Mononuclear cell (primary cell): Measurements from ENCODE around the gene SRPK2. TPM values are rescaled to one million over a fixed set of nuclear protein-coding genes. Genes with fewer than 3 reads are reported as not detected.
A peak's percentile ranks its signal among the peaks of the same experiment; 100 is the strongest.
"Not testable (repeated sequence)": the region's sequence is repeated elsewhere in the genome, so short reads cannot be mapped to it uniquely, and the experiment has no call there.

Experiments used
- H3K27me3 ChIP-seq: 2 replicates; pipeline ENCODE4 v1.6.0; 2011; ENCODE audit warnings: low read length, control low read depth; ENCODE audit not compliant: insufficient read depth
- H3K4me1 ChIP-seq: 2 replicates; pipeline ENCODE4 v1.5.1; 2011; ENCODE audit warnings: mild to moderate bottlenecking, low read length, control low read depth; ENCODE audit not compliant: insufficient read depth
- H3K4me3 ChIP-seq: 2 replicates; pipeline ENCODE4 v1.5.1; 2011; ENCODE audit warnings: mild to moderate bottlenecking, low read length, moderate library complexity
- H3K9me3 ChIP-seq: 2 replicates; pipeline ENCODE4 v1.5.1; 2011; ENCODE audit warnings: low read depth, mild to moderate bottlenecking, control low read depth, low read length
- total RNA-seq: library from RNA; depleted of rRNA; stranded (reverse); fragments of >200 nt; gene quantifications from one replicate; pipeline ENCODE4 v1.2.3, GENCODE V29; 2012

SRPK2 gene
- 41.9 TPM for total RNA-seq

GRCh38 chr7:105388356-105389087 lies at the start of gene SRPK2:
Gene SRPK2, minus strand, starts transcription at chr7:105388921.
- Histone ChIP-seq H3K4me3 (peak within 1 kb of the TSS; percentile 80), H3K9me3 (no peaks in the 10 kb centered on the region), H3K4me1 (peaks cover 9% of the 10 kb centered on the region), H3K27me3 (no peaks in the 10 kb centered on the region)

GRCh38 chr7:105438254-105438653 lies 49.5 kb upstream of the SRPK2 start:
- H3K9me3 ChIP-seq: no peaks in the 10 kb centered on the region
- H3K4me3 ChIP-seq: no peak overlapping the region

DNA sequence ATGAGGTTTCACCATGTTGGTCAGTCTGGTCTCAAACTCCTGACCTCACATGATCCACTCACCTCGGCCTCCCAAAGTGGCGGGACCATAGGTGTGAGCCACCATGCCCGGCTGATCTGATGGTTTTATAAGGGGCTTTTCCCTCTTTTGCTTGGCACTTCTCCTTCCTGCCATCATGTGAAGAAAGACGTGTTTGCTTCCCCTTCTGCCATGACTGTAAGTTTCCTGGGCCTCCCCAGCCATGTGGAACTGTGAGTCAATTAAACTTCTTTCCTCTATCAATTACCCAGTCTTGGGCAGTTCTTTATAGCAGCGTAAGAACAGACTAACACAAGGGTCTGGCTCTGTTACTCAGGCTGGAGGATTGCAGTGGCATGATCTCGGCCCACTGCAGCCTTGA lies 48.6 kb upstream of the SRPK2 start:
- not testable (repeated sequence) for H3K27me3 ChIP-seq

More at GRCh38 chr7:105438254-105438653, 49.5 kb upstream of the SRPK2 start:
- Histone ChIP-seq H3K27me3 (no peaks in the 10 kb centered on the region), H3K4me1 (no peaks in the 10 kb centered on the region)

GRCh38 chr7:105429746-105430612 lies 41.3 kb upstream of the SRPK2 start:
- no peak overlapping the region for H3K4me3 ChIP-seq

More for the DNA sequence above, 48.6 kb upstream of the SRPK2 start:
- not testable (repeated sequence) for H3K9me3 ChIP-seq, H3K4me3 ChIP-seq, H3K4me1 ChIP-seq

GRCh38 chr7:105426606-105427146 lies 38.0 kb upstream of the SRPK2 start:
- Histone ChIP-seq H3K4me3 (no peak overlapping the region), H3K4me1 (no peaks in the 10 kb centered on the region), H3K27me3 (no peaks in the 10 kb centered on the region), H3K9me3 (no peaks in the 10 kb centered on the region)

More at GRCh38 chr7:105429746-105430612, 41.3 kb upstream of the SRPK2 start:
- Histone ChIP-seq H3K9me3 (no peaks in the 10 kb centered on the region), H3K4me1 (no peaks in the 10 kb centered on the region), H3K27me3 (no peaks in the 10 kb centered on the region)

- Histone ChIP-seq H3K4me1 (no peaks in the 10 kb centered on the region), H3K27me3 (no peaks in the 10 kb centered on the region), H3K9me3 (no peaks in the 10 kb centered on the region), H3K4me3 (no peak overlapping the region)
Measured at GRCh38 chr7:105423987-105424386, 35.3 kb upstream of the SRPK2 start.

DNA sequence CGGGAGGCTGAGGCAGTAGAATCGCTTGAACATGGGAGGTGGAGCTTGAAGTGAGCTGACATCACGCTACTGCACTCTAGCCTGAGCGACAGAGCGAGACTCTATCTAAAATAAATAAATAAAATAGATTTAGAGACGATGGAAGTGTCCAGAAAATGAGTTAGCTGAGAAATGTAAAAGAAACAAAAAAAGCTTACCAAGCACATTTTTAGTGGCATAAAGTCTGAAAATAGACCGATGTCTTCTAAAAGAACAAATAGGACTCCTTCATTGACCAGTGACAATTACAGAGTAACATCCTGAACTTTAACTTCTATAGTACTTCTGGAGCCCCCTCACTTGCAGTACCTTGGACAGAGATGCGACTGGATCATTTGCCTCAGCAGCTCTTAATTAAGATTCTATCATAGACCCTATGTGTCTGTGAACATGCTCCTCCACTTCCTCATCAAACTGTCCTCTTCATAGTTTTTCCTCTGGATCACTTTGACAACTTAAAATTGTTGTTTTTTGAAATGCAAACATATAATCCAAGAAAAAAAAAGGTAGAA lies 25.2 kb upstream of the SRPK2 start:
- Histone ChIP-seq H3K27me3 (no peaks in the 10 kb centered on the region), H3K4me3 (no peak overlapping the region), H3K4me1 (no peaks in the 10 kb centered on the region), H3K9me3 (no peaks in the 10 kb centered on the region)

- not testable (repeated sequence) for H3K4me3 ChIP-seq, H3K27me3 ChIP-seq, H3K9me3 ChIP-seq, H3K4me1 ChIP-seq
Measured at GRCh38 chr7:105410774-105411173, 22.1 kb upstream of the SRPK2 start.

GRCh38 chr7:105409775-105410174 lies 21.1 kb upstream of the SRPK2 start:
- not testable (repeated sequence) for H3K9me3 ChIP-seq, H3K4me1 ChIP-seq, H3K27me3 ChIP-seq, H3K4me3 ChIP-seq

DNA sequence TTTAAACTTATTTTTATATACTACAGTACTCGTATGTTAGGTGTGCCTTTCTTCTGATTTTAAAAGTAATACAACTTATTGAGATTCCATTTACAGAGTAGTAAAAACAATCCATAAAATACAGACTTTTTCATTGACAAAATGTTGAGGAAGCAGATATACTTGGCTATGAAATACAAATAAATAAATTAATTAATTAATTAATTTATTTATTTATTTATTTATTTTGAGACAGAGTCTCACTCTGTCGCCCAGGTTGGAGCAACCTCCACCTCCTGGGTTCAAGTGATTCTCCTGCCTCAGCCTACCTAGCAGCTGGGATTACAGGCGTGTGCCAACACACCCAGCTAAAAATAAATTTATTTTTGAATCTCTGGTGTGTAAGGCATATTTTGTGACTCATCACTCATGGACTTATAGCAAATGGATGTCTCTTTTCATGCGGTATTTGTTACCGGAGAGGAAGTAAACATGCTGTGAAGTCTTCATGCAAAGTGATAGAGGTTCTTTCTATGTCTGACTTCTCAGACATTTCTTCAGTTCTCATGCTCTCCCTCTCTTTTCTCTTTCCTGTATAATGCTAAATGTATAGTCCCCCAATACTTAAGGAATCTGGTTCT lies 20.2 kb upstream of the SRPK2 start:
- Histone ChIP-seq H3K4me1 (no peaks in the 10 kb centered on the region), H3K27me3 (no peaks in the 10 kb centered on the region), H3K9me3 (no peaks in the 10 kb centered on the region), H3K4me3 (no peak overlapping the region)

GRCh38 chr7:105403128-105403527 lies 14.4 kb upstream of the SRPK2 start:
- Histone ChIP-seq H3K9me3 (no peaks in the 10 kb centered on the region), H3K4me3 (no peak overlapping the region), H3K27me3 (no peaks in the 10 kb centered on the region), H3K4me1 (peaks cover 6% of the 10 kb centered on the region)

DNA sequence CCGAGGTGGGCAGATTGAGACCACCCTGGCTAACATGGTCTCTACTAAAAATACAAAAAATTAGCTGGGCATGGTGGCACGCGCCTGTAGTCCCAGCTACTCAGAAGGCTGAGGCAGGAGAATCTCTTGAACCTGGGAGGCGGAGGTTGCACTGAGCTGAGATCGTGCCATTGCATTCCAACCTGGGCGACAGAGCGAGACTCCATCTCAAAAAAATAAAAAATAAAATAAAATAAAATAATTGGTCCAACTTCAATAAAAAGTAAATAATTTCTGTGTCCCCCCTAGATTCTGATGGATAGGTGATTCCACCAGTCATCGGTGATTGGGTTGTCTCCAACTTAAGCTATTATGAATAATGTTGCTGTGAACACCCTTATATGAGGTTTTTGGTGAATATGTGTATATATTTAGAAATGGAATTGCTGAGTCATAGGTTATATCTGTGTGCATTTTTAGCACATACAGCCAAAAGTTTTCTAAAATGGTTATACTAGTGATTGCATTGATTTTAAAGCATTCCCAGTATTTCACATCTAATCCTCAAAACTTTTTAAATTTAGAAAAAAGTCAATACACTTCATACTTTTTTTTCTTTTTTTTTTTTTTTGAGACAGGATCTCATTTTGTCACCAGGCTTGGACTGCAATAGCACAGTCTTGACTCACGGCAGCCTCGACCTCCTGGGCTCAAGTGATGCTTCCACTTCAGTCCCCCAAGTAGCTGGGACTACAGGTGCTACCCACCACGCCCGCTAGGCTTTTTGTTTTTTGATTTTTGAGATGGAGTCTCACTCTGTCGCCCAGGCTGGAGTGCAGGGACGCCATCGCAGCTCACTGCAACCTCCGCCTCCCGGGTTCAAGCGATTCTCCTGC lies 13.7 kb upstream of the SRPK2 start:
- no peaks in the 10 kb centered on the region for H3K27me3 ChIP-seq
- H3K9me3 ChIP-seq: no peaks in the 10 kb centered on the region
- peaks cover 6% of the 10 kb centered on the region for H3K4me1 ChIP-seq
- no peak overlapping the region for H3K4me3 ChIP-seq

DNA sequence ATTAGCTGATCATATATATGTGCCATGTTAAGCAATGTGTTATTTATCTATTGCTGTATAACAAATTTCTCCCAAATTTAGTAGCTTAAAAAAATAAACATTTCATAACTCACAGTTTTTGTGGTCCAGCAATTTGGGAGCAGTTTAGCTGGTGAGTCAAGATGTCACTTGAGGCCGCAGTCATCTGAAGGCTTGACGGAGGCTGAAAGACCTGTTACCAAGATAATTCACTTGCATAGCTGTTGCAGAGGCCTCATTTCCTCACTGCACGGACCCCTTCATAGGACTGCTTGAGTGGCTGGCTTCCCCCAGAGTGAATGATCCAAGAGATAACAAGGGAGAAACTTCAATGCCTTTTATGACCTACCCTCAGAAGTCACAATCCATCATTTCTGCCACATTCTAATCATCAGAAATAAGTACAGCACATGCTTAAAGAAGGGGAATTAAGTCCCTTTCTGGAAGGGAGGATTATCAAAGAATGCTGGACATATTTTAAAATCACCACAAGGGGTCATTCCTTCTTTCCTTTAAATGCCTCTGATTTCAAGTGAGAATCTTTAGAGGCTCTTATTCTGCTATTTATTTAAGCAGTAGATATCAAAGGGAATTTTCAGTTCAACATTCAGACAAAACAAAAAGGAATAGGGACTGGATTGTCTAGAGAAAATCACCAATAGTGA lies 10.5 kb upstream of the SRPK2 start:
- no peak overlapping the region for H3K4me3 ChIP-seq
- H3K4me1 ChIP-seq: peaks cover 6% of the 10 kb centered on the region
- H3K9me3 ChIP-seq: no peaks in the 10 kb centered on the region
- H3K27me3 ChIP-seq: no peaks in the 10 kb centered on the region

DNA sequence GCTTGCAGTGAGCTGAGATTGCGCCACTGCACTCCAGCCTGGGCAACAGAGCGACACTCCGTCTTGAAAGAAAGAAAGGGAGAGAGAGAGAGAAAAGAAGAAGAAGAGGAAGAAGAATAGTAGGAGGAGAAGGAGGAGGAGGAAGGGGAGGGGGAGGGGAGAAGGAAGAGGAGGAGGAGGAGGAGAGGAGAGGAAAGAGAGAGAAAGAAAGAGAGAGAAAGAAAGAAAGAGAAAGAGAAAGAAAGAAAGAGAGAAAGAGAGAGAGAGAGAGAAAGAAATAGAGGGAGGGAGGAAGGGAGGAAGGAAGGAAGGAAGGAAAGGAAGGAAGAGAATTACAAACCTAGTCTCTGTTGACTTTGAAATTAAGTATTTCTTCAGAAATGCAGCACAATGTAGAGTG lies 7.8 kb upstream of the SRPK2 start:
- Histone ChIP-seq H3K4me1 (peaks cover 1% of the 10 kb centered on the region), H3K4me3 (no peak overlapping the region)

More for the DNA sequence above, 7.8 kb upstream of the SRPK2 start:
- Histone ChIP-seq H3K9me3 (no peaks in the 10 kb centered on the region), H3K27me3 (no peaks in the 10 kb centered on the region)
